Nephron (organoid): Measurements from ENCODE around the gene HMCN2.

ENCODE experiments used
- H3K27ac Mint-ChIP-seq, 3 experiments: 2 replicates each; pipeline ENCODE4 v1.8.0; 2020; ENCODE audit warnings: mixed read lengths in 3 of 3, mild to moderate bottlenecking in 2 of 3, moderate library complexity in 1 of 3
- H3K27me3 Mint-ChIP-seq: 2 replicates; pipeline ENCODE4 v1.8.0; 2021; ENCODE audit warnings: low read depth, mild to moderate bottlenecking, moderate library complexity, mixed read lengths
- H3K36me3 Mint-ChIP-seq: 2 replicates; pipeline ENCODE4 v1.8.0; 2020; ENCODE audit warnings: low read depth, mixed read lengths
- H3K4me1 Mint-ChIP-seq: 2 replicates; pipeline ENCODE4 v1.8.0; 2020; ENCODE audit warnings: mixed read lengths
- H3K4me3 Mint-ChIP-seq, 3 experiments: 2 replicates each; pipeline ENCODE4 v1.8.0; 2020; ENCODE audit warnings: mild to moderate bottlenecking in 3 of 3, mixed read lengths in 3 of 3, moderate library complexity in 2 of 3
- H3K9me3 Mint-ChIP-seq: 2 replicates; pipeline ENCODE4 v1.8.0; 2020; ENCODE audit warnings: mixed read lengths
- TF ChIP-seq, protein P1 (sequence below), 3 experiments: fragments of 200-600 bp; sonication (generic); IDR thresholded peaks; one replicate each; pipeline ENCODE4 v1.5.0; 2021; ENCODE audit warnings: antibody characterized with exemption in 3 of 3; ENCODE audit not compliant: unreplicated experiment in 3 of 3

HMCN2 gene

GRCh38 chr9:130458804-130459067 is 193.2 kb downstream of the HMCN2 start:
- Mint-ChIP-seq H3K4me1 (peaks cover 3% of the 10 kb centered on the region), H3K27ac (peak overlapping the region in 1 of 3 experiments; percentile 22)

DNA sequence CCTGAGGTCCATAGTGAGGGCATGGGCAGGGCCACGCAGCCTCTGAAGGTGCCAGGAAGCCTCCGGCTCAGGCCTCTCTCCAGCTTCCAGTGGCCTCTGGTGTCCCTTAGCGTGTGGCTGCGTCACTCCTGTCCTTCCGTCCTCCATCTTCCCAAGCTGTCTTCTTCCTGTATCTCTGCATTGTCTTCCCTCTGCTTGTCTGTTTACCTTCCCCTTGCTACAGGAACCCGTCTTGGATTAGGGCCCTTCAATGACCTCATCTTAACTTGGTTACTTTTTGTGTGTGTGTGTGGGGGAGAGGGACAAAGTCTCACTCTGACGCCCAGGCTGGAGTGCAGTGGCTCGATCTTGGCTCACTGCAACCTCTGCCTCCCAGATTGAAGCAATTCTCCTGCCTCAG is 193.6 kb downstream of the HMCN2 start:
- no peaks in the 10 kb centered on the region for H3K9me3 Mint-ChIP-seq
- peaks cover 9% of the 10 kb centered on the region for H3K36me3 Mint-ChIP-seq
- no peak overlapping the region for H3K4me3 Mint-ChIP-seq
- TF ChIP-seq, protein P1, sequence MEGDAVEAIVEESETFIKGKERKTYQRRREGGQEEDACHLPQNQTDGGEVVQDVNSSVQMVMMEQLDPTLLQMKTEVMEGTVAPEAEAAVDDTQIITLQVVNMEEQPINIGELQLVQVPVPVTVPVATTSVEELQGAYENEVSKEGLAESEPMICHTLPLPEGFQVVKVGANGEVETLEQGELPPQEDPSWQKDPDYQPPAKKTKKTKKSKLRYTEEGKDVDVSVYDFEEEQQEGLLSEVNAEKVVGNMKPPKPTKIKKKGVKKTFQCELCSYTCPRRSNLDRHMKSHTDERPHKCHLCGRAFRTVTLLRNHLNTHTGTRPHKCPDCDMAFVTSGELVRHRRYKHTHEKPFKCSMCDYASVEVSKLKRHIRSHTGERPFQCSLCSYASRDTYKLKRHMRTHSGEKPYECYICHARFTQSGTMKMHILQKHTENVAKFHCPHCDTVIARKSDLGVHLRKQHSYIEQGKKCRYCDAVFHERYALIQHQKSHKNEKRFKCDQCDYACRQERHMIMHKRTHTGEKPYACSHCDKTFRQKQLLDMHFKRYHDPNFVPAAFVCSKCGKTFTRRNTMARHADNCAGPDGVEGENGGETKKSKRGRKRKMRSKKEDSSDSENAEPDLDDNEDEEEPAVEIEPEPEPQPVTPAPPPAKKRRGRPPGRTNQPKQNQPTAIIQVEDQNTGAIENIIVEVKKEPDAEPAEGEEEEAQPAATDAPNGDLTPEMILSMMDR (IDR thresholded peaks at IDR 0.05; ENCODE audit: unreplicated experiment in 3 of 3), result no peak
- peaks cover 21% of the 10 kb centered on the region for H3K27me3 Mint-ChIP-seq
- peak overlapping the region; percentile 22 to 68 (median 62) for H3K27ac Mint-ChIP-seq
- H3K4me1 Mint-ChIP-seq, result no peaks in the 10 kb centered on the region

More at GRCh38 chr9:130458804-130459067, 193.2 kb downstream of the HMCN2 start:
- H3K36me3 Mint-ChIP-seq, result peaks cover 9% of the 10 kb centered on the region
- no peaks in the 10 kb centered on the region for H3K9me3 Mint-ChIP-seq
- TF ChIP-seq, protein P1 (IDR thresholded peaks at IDR 0.05; ENCODE audit: unreplicated experiment in 3 of 3), result no peak
- H3K27me3 Mint-ChIP-seq, result peaks cover 19% of the 10 kb centered on the region
- H3K4me3 Mint-ChIP-seq, result no peak overlapping the region

GRCh38 chr9:130459941-130460669 is 194.5 kb downstream of the HMCN2 start:
- H3K4me1 Mint-ChIP-seq, result no peaks in the 10 kb centered on the region
- H3K9me3 Mint-ChIP-seq, result no peaks in the 10 kb centered on the region
- peaks cover 9% of the 10 kb centered on the region for H3K36me3 Mint-ChIP-seq
- TF ChIP-seq, protein P1 (IDR thresholded peaks at IDR 0.05; ENCODE audit: unreplicated experiment in 3 of 3), result no peak
- H3K27ac Mint-ChIP-seq, result no peak overlapping the region
- H3K4me3 Mint-ChIP-seq, result no peak overlapping the region
- H3K27me3 Mint-ChIP-seq, result peaks cover 21% of the 10 kb centered on the region

DNA sequence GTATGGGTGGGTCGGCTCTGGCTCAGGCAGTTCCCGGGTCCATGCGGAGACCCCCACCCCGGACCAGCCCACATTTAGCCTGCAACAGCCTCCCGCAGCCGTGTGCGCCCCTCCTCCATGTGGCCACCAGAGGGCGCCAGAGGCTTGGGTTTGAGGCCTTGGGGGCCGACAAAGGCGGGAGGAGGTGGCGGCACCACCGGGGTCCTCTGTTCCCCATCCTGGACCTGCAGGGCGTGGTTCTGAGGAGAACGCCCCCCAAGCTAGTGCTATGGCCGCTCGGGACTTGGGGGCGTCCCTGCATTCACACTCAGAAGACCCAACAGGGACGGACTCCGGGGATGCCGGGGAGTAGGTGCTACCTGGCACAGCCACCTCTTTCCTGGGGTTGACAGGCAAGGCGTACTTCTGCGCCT is 195.7 kb downstream of the HMCN2 start:
- Mint-ChIP-seq H3K36me3 (peaks cover 9% of the 10 kb centered on the region), H3K9me3 (no peaks in the 10 kb centered on the region), H3K27me3 (peaks cover 29% of the 10 kb centered on the region), H3K27ac (no peak overlapping the region), H3K4me1 (no peaks in the 10 kb centered on the region), H3K4me3 (no peak overlapping the region)
- TF ChIP-seq, protein P1 (IDR thresholded peaks at IDR 0.05; ENCODE audit: unreplicated experiment in 3 of 3), result peak; percentile 89 to 90 (median 90)

- Mint-ChIP-seq H3K36me3 (peaks cover 9% of the 10 kb centered on the region), H3K4me3 (no peak overlapping the region)
- TF ChIP-seq, protein P1 (IDR thresholded peaks at IDR 0.05; ENCODE audit: unreplicated experiment in 3 of 3), result no peak
Observed at GRCh38 chr9:130461731-130462130, 196.2 kb downstream of the HMCN2 start.

More at GRCh38 chr9:130461731-130462130, 196.2 kb downstream of the HMCN2 start:
- H3K27ac Mint-ChIP-seq, result no peak overlapping the region
- H3K9me3 Mint-ChIP-seq, result no peaks in the 10 kb centered on the region
- peaks cover 32% of the 10 kb centered on the region for H3K27me3 Mint-ChIP-seq
- H3K4me1 Mint-ChIP-seq, result no peaks in the 10 kb centered on the region
